ENCODE measurements around the gene PSMD9. TPM values are rescaled to one million over a fixed set of nuclear protein-coding genes. Genes with fewer than 3 reads are reported as not detected.

PSMD9 gene
- total and polyA plus RNA-seq, 10 of the 15 experiments (the other 5 are each of a cell fraction or from before 2014, with no cell fraction given) = 14.6 to 152 (median 58.1) TPM

DNA sequence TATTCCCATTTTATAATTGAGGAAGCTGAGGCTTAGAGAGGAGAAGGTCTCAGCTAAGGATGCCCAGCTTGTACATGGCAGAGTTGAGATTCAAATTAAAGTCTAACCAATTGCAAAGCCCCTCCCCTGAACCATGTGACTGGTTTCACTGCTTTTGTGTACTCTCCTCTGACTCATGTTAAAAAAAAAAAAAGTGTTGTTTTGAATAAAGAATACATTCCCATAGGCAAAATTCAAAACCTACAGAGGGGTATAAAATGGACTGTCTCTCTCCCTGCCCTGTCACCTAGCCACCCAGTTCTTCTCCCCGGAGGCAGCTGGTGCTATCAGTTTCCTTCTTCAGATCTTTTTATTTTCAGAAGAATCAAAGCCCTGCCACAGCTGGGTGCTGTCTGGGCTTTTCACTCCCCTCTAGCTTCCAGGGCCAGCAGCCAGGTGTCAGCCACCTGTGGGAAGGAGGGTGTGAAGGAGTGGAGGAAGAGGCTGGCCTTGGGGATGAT lies 5.4 kb downstream of the PSMD9 start (continued):
- TF ChIP-seq, protein P1, sequence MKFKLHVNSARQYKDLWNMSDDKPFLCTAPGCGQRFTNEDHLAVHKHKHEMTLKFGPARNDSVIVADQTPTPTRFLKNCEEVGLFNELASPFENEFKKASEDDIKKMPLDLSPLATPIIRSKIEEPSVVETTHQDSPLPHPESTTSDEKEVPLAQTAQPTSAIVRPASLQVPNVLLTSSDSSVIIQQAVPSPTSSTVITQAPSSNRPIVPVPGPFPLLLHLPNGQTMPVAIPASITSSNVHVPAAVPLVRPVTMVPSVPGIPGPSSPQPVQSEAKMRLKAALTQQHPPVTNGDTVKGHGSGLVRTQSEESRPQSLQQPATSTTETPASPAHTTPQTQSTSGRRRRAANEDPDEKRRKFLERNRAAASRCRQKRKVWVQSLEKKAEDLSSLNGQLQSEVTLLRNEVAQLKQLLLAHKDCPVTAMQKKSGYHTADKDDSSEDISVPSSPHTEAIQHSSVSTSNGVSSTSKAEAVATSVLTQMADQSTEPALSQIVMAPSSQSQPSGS (IDR thresholded peaks at IDR 0.05; ENCODE audit: low read length) = no peak
- TF ChIP-seq KLF5 (IDR thresholded peaks at IDR 0.05; ENCODE audit: partially characterized antibody) (no peak), SRF (IDR thresholded peaks at IDR 0.05; ENCODE audit: low read depth in 2 of 2, low read length in 2 of 2) (no peak)

DNA sequence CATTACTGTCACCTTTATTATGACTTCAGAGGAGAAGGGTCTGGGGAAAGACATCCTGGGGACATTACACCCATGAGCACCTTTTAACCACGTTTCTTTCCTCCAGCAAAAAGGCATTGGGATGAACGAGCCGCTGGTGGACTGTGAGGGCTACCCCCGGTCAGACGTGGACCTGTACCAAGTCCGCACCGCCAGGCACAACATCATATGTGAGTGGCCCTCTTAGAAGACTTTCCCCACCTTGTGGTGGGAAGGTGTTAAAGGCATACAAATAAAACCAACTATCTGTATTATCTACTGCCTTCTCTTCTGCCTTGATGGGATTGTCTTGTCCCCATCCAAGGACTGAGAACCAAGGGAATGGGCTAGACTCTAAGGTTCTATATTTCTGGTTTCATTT lies 6.0 kb downstream of the PSMD9 start:
- no peak for FAIRE-seq
- 84% methylated on average over 7 of the region's 7 CpGs for WGBS (ENCODE audit: insufficient coverage, insufficient replicate concordance, low lambda C conversion rate, missing lambda C conversion rate)
- DNase-seq (ENCODE audit: low read depth, low spot score) = no peak
- POLR2A ChIA-PET = no interaction called here
- Histone ChIP-seq H3K27me3 (replicated peaks in 1 of 2; ENCODE audit: control insufficient read depth in 2 of 2, insufficient read depth in 2 of 2, low read length in 1 of 2) (no peaks in the 10 kb centered on the region), H4K20me1 (ENCODE audit: control insufficient read depth, insufficient read depth) (no peaks in the 10 kb centered on the region), H3K9me3 (replicated peaks; ENCODE audit: control insufficient read depth, insufficient read depth, low read length) (no peaks in the 10 kb centered on the region), H3K4me1 (ENCODE audit: control insufficient read depth, insufficient read depth, low read length) (peaks cover 5% of the 10 kb centered on the region; the same call in 1 of the 2 replicates), H2AFZ (ENCODE audit: control insufficient read depth, low read depth, low read length) (no peak overlapping the region), H3K36me3 (ENCODE audit: control insufficient read depth in 2 of 2, insufficient read depth in 2 of 2, low read length in 1 of 2) (peaks cover 9 to 17% of the 10 kb centered on the region in 2 experiments), H3K4me2 (ENCODE audit: control insufficient read depth, insufficient read depth) (no peak overlapping the region), H3K4me3 (no peak overlapping the region), H3K27ac (ENCODE audit: control insufficient read depth, insufficient read depth) (no peak overlapping the region), H3K9ac (ENCODE audit: control insufficient read depth, insufficient read depth, low read length) (no peak overlapping the region), H3K79me2 (ENCODE audit: control insufficient read depth, insufficient read depth, low read length) (peaks cover 13% of the 10 kb centered on the region)
- intact Hi-C loops (cut with micrococcal nuclease; ENCODE audit: unreplicated experiment) = no loop called here
- in situ Hi-C loops (cut with MboI) = no loop called here
- RAD21 ChIA-PET (ENCODE audit: unreplicated experiment) = interaction anchor here (1.8 kb wide), 1 partner anchor 100 kb away, joined by 14 read pairs; the partner anchor contains the start of gene RHOF
- SMC1A ChIA-PET (ENCODE audit: uncharacterized antibody, unreplicated experiment) = interaction anchor here (1.5 kb wide), 1 partner anchor 100 kb away, joined by 6 read pairs; no protein-coding TSS in a partner anchor
- CTCF ChIA-PET = interaction anchor here (0.7 to 4.4 kb wide), 5 partner anchors 11 to 169 kb away, joined by 3 to 52 read pairs (median 4); partner anchors contain the start of gene RHOF
- no TSS peak for BruUV-seq (replicated peaks)
- no peak for TF ChIP-seq SP1 (IDR thresholded peaks at IDR 0.05; ENCODE audit: low read depth, low read length)
- TF ChIP-seq, protein P2, sequence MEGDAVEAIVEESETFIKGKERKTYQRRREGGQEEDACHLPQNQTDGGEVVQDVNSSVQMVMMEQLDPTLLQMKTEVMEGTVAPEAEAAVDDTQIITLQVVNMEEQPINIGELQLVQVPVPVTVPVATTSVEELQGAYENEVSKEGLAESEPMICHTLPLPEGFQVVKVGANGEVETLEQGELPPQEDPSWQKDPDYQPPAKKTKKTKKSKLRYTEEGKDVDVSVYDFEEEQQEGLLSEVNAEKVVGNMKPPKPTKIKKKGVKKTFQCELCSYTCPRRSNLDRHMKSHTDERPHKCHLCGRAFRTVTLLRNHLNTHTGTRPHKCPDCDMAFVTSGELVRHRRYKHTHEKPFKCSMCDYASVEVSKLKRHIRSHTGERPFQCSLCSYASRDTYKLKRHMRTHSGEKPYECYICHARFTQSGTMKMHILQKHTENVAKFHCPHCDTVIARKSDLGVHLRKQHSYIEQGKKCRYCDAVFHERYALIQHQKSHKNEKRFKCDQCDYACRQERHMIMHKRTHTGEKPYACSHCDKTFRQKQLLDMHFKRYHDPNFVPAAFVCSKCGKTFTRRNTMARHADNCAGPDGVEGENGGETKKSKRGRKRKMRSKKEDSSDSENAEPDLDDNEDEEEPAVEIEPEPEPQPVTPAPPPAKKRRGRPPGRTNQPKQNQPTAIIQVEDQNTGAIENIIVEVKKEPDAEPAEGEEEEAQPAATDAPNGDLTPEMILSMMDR (IDR thresholded peaks at IDR 0.05 in 2 of 3, conservative IDR thresholded peaks at IDR 0.05 in 1 of 3; ENCODE audit: control insufficient read depth in 2 of 3, extremely low read depth in 1 of 3, insufficient read depth in 1 of 3, low read depth in 3 of 3, low read length in 3 of 3) = peak; percentile 22 to 31 (median 24); a peak in 3 of 6 replicates
- ATAC-seq = peak; percentile 69

Data from GM12878 (cell line).